ENCODE results near the gene ARHGEF16. TPM values are rescaled to one million over a fixed set of nuclear protein-coding genes. Genes with fewer than 3 reads are reported as not detected.

The ARHGEF16 gene
- total RNA-seq, 1 donor from 2014 or later: 10.6 TPM

DNA sequence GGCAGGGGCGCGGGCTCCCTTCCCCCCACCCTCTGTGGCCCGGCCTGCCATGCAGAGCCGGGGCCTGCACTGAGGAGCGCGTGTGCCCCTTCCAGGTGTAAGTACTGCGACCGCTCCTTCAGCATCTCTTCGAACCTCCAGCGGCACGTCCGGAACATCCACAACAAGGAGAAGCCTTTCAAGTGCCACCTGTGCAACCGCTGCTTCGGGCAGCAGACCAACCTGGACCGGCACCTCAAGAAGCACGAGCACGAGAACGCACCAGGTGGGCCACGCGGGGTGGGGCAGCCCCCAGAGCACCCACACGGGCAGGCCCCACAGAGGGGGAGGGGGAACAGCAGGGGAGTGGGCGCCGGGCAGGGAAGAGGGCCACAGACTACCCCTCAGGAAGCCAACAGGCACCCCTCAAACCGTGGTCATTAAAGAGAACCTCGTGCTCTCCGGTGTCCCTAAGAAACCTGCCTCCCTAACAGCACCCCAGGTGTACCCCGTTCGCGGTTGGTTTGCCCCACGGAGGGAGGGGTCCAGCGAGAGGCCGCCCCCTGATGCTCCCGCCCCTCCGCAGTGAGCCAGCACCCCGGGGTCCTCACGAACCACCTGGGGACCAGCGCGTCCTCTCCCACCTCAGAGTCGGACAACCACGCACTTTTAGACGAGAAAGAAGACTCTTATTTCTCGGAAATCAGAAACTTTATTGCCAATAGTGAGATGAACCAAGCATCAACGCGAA lies 28.8 kb upstream of the ARHGEF16 start:
- DNase-seq (no peak), ATAC-seq (no peak)
- TF ChIP-seq, protein P1, sequence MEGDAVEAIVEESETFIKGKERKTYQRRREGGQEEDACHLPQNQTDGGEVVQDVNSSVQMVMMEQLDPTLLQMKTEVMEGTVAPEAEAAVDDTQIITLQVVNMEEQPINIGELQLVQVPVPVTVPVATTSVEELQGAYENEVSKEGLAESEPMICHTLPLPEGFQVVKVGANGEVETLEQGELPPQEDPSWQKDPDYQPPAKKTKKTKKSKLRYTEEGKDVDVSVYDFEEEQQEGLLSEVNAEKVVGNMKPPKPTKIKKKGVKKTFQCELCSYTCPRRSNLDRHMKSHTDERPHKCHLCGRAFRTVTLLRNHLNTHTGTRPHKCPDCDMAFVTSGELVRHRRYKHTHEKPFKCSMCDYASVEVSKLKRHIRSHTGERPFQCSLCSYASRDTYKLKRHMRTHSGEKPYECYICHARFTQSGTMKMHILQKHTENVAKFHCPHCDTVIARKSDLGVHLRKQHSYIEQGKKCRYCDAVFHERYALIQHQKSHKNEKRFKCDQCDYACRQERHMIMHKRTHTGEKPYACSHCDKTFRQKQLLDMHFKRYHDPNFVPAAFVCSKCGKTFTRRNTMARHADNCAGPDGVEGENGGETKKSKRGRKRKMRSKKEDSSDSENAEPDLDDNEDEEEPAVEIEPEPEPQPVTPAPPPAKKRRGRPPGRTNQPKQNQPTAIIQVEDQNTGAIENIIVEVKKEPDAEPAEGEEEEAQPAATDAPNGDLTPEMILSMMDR (IDR thresholded peaks at IDR 0.05): no peak
- Histone ChIP-seq H3K27me3 (ENCODE audit: low read depth) (peaks cover 4% of the 10 kb centered on the region), H3K27ac (no peak overlapping the region), H3K9me3 (no peaks in the 10 kb centered on the region), H3K4me1 (peaks cover 11% of the 10 kb centered on the region), H3K4me3 (no peak overlapping the region), H3K36me3 (no peaks in the 10 kb centered on the region)
- intact Hi-C loops (cut with DNase I): no loop called here

DNA sequence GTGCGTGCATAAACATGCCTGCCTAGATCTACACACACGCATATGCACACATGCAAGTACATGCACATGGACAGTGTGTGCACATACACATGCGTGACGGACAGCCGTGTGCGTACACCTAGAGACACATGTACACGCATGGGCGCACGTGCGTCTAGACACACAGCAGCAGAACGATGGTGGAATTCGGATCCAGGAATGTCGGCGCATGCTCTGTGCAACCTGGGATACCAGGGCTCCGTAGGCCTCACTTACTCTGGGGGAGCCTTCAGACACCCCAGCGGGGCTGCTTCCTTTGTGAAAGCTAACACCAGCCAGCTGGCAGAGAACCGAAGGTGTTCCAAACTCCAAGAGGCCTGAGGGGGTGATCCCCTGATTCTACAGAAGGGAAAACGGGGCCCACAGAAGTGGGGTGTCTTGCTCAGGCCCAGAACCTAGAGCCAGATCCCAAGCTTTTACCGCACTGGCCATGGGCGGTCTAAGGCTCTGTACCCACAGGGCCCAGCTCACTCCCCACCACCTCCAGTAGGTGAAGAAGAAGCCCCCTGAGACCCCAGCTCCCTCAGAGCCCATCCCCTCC lies 27.4 kb upstream of the ARHGEF16 start:
- Histone ChIP-seq H3K9me3 (no peaks in the 10 kb centered on the region), H3K4me3 (no peak overlapping the region), H3K27ac (no peak overlapping the region), H3K27me3 (ENCODE audit: low read depth) (no peaks in the 10 kb centered on the region), H3K4me1 (peaks cover 11% of the 10 kb centered on the region), H3K36me3 (no peaks in the 10 kb centered on the region)
- no peak for ATAC-seq
- TF ChIP-seq, protein P1 (IDR thresholded peaks at IDR 0.05): no peak
- DNase-seq: no peak
- intact Hi-C loops (cut with DNase I): no loop called here

DNA sequence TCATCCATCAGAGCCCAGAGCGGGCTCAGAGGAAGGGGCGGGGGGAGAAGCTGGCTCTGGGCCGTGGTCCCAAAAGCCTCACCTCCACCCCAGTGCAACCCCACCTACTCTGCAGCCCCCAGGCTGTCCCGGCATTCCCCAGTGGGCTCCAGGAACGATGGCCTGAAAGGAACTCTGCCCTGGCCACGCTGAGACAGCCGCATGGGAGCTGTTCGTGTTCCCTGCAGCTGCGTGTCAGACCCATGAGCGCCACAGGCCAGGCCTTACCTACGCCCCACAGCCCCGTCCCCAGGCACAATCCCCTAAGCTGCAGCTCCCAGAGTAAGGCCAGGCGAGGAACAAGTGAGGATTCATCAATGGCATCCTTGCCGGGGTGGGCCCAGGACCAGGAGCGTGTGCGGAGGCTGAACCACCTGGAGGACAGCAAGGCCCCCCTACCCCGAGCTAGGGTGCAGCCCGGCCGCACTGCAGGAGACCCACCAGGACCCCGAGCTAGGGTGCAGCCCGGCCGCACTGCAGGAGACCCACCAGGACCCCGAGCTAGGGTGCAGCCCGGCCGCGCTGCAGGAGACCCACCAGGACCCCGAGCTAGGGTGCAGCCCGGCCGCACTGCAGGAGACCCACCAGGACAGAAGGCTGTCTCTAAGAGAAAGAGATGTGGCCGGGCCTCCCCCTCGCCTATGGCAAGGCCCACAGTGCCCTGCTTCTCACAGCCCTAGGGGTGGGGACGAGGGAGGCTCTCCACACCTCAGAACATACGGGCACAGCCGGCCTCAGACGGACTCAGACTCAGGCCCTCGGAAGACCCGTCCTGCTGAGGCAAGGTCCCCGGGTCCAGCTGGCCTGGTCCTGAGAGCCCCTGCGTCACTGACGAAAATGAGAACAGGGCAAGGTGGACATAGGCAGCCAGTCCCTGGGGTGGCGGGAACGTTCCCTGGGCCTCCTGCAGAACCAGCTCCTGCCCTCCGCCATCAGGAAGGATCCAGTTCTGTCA lies 26.5 kb upstream of the ARHGEF16 start:
- Histone ChIP-seq H3K9me3 (no peaks in the 10 kb centered on the region), H3K27ac (no peak overlapping the region), H3K4me3 (no peak overlapping the region), H3K36me3 (no peaks in the 10 kb centered on the region), H3K27me3 (ENCODE audit: low read depth) (no peaks in the 10 kb centered on the region), H3K4me1 (peaks cover 8% of the 10 kb centered on the region)
- TF ChIP-seq, protein P1 (IDR thresholded peaks at IDR 0.05): no peak
- intact Hi-C loops (cut with DNase I): no loop called here
- DNase-seq (no peak), ATAC-seq (no peak)

DNA sequence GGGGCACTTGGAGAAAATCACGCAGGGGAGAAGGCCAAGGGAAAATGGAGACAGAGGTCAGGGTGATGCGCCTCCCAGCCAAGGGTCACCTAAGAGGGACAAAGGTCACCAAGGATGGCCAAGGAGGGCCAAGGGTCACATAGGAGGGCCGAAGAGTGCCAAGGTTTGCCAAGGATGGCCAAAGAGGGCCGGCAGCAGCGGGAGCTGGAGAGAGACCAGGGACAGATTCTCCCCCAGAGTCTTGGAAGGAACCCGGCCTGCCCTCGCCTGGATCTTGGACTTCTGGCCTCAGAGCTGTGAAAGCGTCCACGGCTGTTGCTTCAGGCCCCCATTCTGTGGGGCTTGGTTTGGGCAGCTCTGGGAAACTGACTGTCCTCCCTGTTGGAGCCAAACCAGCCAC lies 25.6 kb upstream of the ARHGEF16 start:
- Histone ChIP-seq H3K9me3 (no peaks in the 10 kb centered on the region), H3K36me3 (no peaks in the 10 kb centered on the region), H3K4me3 (no peak overlapping the region), H3K27ac (no peak overlapping the region), H3K4me1 (no peaks in the 10 kb centered on the region), H3K27me3 (ENCODE audit: low read depth) (no peaks in the 10 kb centered on the region)
- no peak for ATAC-seq
- DNase-seq: no peak
- intact Hi-C loops (cut with DNase I): no loop called here
- TF ChIP-seq, protein P1 (IDR thresholded peaks at IDR 0.05): no peak

DNA sequence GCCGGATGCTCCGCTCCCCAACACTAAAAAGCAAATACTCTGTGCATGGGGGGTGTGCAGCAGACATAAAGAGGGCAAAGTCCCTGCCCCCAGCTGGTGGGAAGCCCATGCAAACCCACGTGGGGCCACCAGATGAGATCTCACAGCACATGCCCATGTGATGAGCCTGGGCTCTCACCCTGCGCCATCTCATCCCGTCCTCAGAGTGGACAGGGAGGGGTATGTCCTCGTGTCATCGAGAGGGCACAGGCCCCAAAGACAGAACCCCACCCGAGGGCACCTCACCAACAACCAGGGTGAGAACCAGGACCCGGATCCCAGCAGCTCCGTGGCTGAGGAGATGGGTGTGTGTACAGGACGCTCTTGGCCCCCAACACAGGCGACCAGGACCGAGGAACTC lies 25.1 kb upstream of the ARHGEF16 start:
- Histone ChIP-seq H3K27me3 (ENCODE audit: low read depth) (no peaks in the 10 kb centered on the region), H3K36me3 (no peaks in the 10 kb centered on the region), H3K9me3 (no peaks in the 10 kb centered on the region), H3K4me3 (no peak overlapping the region), H3K4me1 (no peaks in the 10 kb centered on the region), H3K27ac (no peak overlapping the region)
- intact Hi-C loops (cut with DNase I): no loop called here
- no peak for DNase-seq
- TF ChIP-seq, protein P1 (IDR thresholded peaks at IDR 0.05): no peak
- no peak for ATAC-seq
